Colonic mucosa (tissue), 4 donors: ENCODE data around the gene OPN4. TPM values are rescaled to one million over a fixed set of nuclear protein-coding genes. Genes with fewer than 3 reads are reported as not detected.

Experiments used
- DNase-seq: peaks from one replicate; pipeline ENCODE4 v3.0.0-alpha.2; 2020
- H3K27ac ChIP-seq: fragments of 200-600 bp; one replicate; pipeline ENCODE4 v1.8.0; 2021
- H3K27me3 ChIP-seq: fragments of 200-600 bp; one replicate; pipeline ENCODE4 v1.8.0; 2021
- H3K36me3 ChIP-seq: fragments of 200-600 bp; one replicate; pipeline ENCODE4 v1.8.0; 2021
- H3K4me1 ChIP-seq: fragments of 200-600 bp; one replicate; pipeline ENCODE4 v1.8.0; 2021; ENCODE audit warnings: mild to moderate bottlenecking
- H3K4me3 ChIP-seq: fragments of 200-600 bp; one replicate; pipeline ENCODE4 v1.8.0; 2021
- H3K9ac ChIP-seq, 2 donors: one replicate each; pipeline ENCODE4 v1.7.0; 2013; ENCODE audit warnings: control low read depth in 2 of 2, low read depth in 2 of 2, low read length in 2 of 2
- H3K9me3 ChIP-seq: fragments of 200-600 bp; one replicate; pipeline ENCODE4 v1.8.0; 2021
- CTCF ChIP-seq: fragments of 200-600 bp; IDR thresholded peaks from one replicate; pipeline ENCODE4 v1.8.0; 2022; ENCODE audit warnings: antibody characterized with exemption, mild to moderate bottlenecking
- intact Hi-C: fragments of 100-400 bp; cut with DNase I; formaldehyde crosslinking; loops from one replicate; pipeline ENCODE4 v1.14.1; 2022
- total RNA-seq, 2 donors: library from RNA; stranded (reverse); fragmentation: NEBNext Ultra II Directional in 1 of 2; extraction: Animal tissue kit (Norgen Biotek cat#: 25700) in 1 of 2; gene quantifications; one replicate each; pipeline ENCODE4 v1.2.1, GENCODE V29; 2021
- donor health status: healthy.
- donor health status: DM: no; HTN: no; CAD: no.
- donor health status: DM: no; HTN: no; CAD: no.

Gene OPN4
- total RNA-seq, 2 donors from 2014 or later: not detected

GRCh38 chr10:86632951-86633350 lies 21.4 kb upstream of the OPN4 start:
- no peaks in the 10 kb centered on the region for H3K4me1 ChIP-seq
- no peak overlapping the region for H3K27ac ChIP-seq
- no peaks in the 10 kb centered on the region for H3K36me3 ChIP-seq
- intact Hi-C loops: no loop called here
- H3K9me3 ChIP-seq: no peaks in the 10 kb centered on the region
- no peak for TF ChIP-seq CTCF
- no peak overlapping the region for H3K4me3 ChIP-seq
- H3K9ac ChIP-seq: no peak overlapping the region
- H3K27me3 ChIP-seq: peaks cover 5% of the 10 kb centered on the region
- DNase-seq: no peak

GRCh38 chr10:86635402-86635801 lies 18.9 kb upstream of the OPN4 start:
- H3K9me3 ChIP-seq: no peaks in the 10 kb centered on the region
- no peak overlapping the region for H3K9ac ChIP-seq
- no peak overlapping the region for H3K27ac ChIP-seq
- no peak overlapping the region for H3K4me3 ChIP-seq
- H3K4me1 ChIP-seq: no peaks in the 10 kb centered on the region
- H3K27me3 ChIP-seq: peaks cover 5% of the 10 kb centered on the region
- TF ChIP-seq CTCF: no peak
- no peaks in the 10 kb centered on the region for H3K36me3 ChIP-seq
- DNase-seq: no peak
- intact Hi-C loops: no loop called here

GRCh38 chr10:86636311-86636710 lies 18.0 kb upstream of the OPN4 start:
- no peak for TF ChIP-seq CTCF
- Histone ChIP-seq H3K4me3 (no peak overlapping the region), H3K27ac (no peak overlapping the region), H3K9me3 (no peaks in the 10 kb centered on the region), H3K4me1 (no peaks in the 10 kb centered on the region), H3K9ac (no peak overlapping the region), H3K36me3 (no peaks in the 10 kb centered on the region), H3K27me3 (peaks cover 5% of the 10 kb centered on the region)
- intact Hi-C loops: no loop called here
- DNase-seq: no peak

GRCh38 chr10:86642021-86642420 lies 12.3 kb upstream of the OPN4 start:
- Histone ChIP-seq H3K9ac (no peak overlapping the region), H3K36me3 (no peaks in the 10 kb centered on the region), H3K27me3 (no peaks in the 10 kb centered on the region), H3K27ac (no peak overlapping the region), H3K4me3 (no peak overlapping the region), H3K9me3 (no peaks in the 10 kb centered on the region), H3K4me1 (no peaks in the 10 kb centered on the region)
- DNase-seq: no peak
- intact Hi-C loops: no loop called here
- no peak for TF ChIP-seq CTCF

- no peak for TF ChIP-seq CTCF
- Histone ChIP-seq H3K4me3 (no peak overlapping the region), H3K27me3 (no peaks in the 10 kb centered on the region), H3K36me3 (no peaks in the 10 kb centered on the region), H3K9me3 (no peaks in the 10 kb centered on the region), H3K4me1 (no peaks in the 10 kb centered on the region), H3K27ac (no peak overlapping the region), H3K9ac (no peak overlapping the region)
- intact Hi-C loops: no loop called here
- DNase-seq: no peak
These were observed 11.8 kb upstream of the OPN4 start for GRCh38 chr10:86642499-86642898.
